B cell (primary cell): ENCODE results near the gene KIAA0319L. TPM values are rescaled to one million over a fixed set of nuclear protein-coding genes. Genes with fewer than 3 reads are reported as not detected.

Source experiments
- ATAC-seq: fragments of 200-7000 bp; cut with Tn5 transposase; one replicate; pipeline ENCODE4 v1.10.0; 2021; ENCODE audit warnings: low read depth, mild to moderate bottlenecking, moderate number of reproducible peaks, moderate library complexity
- CTCF ChIA-PET: fragments of 350-600 bp; sonication (Branson Sonifier 250); formaldehyde crosslinking; loops from one replicate; lab custom pipeline; 2021; ENCODE audit warnings: antibody characterized with exemption, inconsistent platforms; lab: Charles Lee
- POLR2A ChIA-PET: fragments of 350-600 bp; sonication (Branson Sonifier 250); formaldehyde crosslinking; loops from one replicate; lab custom pipeline; 2021; ENCODE audit warnings: antibody characterized with exemption; lab: Charles Lee
- DNase-seq: peaks from one replicate; pipeline ENCODE4 v3.0.0; 2013
- H2AFZ ChIP-seq: 2 replicates; pipeline ENCODE4 v1.6.1; 2012; ENCODE audit warnings: mild to moderate bottlenecking, low read depth, low read length; ENCODE audit not compliant: insufficient read depth, poor library complexity, severe bottlenecking
- H3K27ac ChIP-seq, 2 donors: 1 replicate in 1 of 2; 2 replicates in 1 of 2; pipeline ENCODE4 v1.5.1; 2012 to 2013; ENCODE audit warnings: low read length in 2 of 2, mild to moderate bottlenecking in 2 of 2, moderate library complexity in 1 of 2
- H3K27me3 ChIP-seq, 4 experiments: fragments of 200-600 bp in 1 of 4; sonication (generic) in 1 of 4; replicated peaks in 1 of 4; 1 replicate in 2 of 4; 2 replicates in 2 of 4; pipeline versions ENCODE4 v1.6.1 to v1.7.0; 2013 to 2016; ENCODE audit warnings: low read length in 3 of 4, mild to moderate bottlenecking in 2 of 4, mixed read lengths in 1 of 4, moderate library complexity in 1 of 4; ENCODE audit not compliant: insufficient read depth in 4 of 4, control insufficient read depth in 3 of 4; ENCODE audit errors: control extremely low read depth in 1 of 4
- H3K36me3 ChIP-seq, 2 experiments: replicated peaks in 1 of 2; 1 replicate in 1 of 2; 2 replicates in 1 of 2; pipeline versions ENCODE4 v1.6.1 to v1.7.1; 2013; ENCODE audit warnings: low read length in 1 of 2; ENCODE audit not compliant: insufficient read depth in 2 of 2, control insufficient read depth in 1 of 2; ENCODE audit errors: control extremely low read depth in 1 of 2, extremely low read depth in 1 of 2
- H3K4me1 ChIP-seq, 2 donors: fragments of 200-600 bp in 1 of 2; sonication (generic) in 1 of 2; 1 replicate in 1 of 2; 2 replicates in 1 of 2; pipeline versions ENCODE4 v1.5.1 to v1.6.1; 2013 to 2017; ENCODE audit warnings: low read length in 2 of 2; ENCODE audit not compliant: control insufficient read depth in 2 of 2, insufficient read depth in 2 of 2
- H3K4me2 ChIP-seq: replicated peaks from 2 replicates; pipeline ENCODE3; 2012; ENCODE audit warnings: mild to moderate bottlenecking, low read depth, low read length; ENCODE audit not compliant: poor library complexity, severe bottlenecking
- H3K4me3 ChIP-seq, 5 experiments: fragments of 200-600 bp in 1 of 5; sonication (generic) in 1 of 5; 1 replicate in 3 of 5; 2 replicates in 2 of 5; pipeline versions ENCODE4 v1.5.1 to v1.7.0; 2011 to 2016; ENCODE audit warnings: low read length in 4 of 5, mild to moderate bottlenecking in 4 of 5, low read depth in 2 of 5, control low read depth in 1 of 5, moderate library complexity in 1 of 5; ENCODE audit not compliant: insufficient read depth in 1 of 5; ENCODE audit errors: control extremely low read depth in 1 of 5, extremely low read depth in 1 of 5
- H3K79me2 ChIP-seq: fragments of 200-600 bp; sonication (generic); one replicate; pipeline ENCODE4 v1.6.0; 2016; ENCODE audit warnings: low read length; ENCODE audit not compliant: control insufficient read depth, insufficient read depth
- H3K9ac ChIP-seq: fragments of 200-600 bp; sonication (generic); 2 replicates; pipeline ENCODE4 v1.6.1; 2017; ENCODE audit warnings: mild to moderate bottlenecking, low read length, moderate library complexity
- H3K9me3 ChIP-seq, 3 donors: one replicate each; pipeline versions ENCODE4 v1.6.1 to v1.7.1; 2013; ENCODE audit warnings: low read length in 2 of 3; ENCODE audit not compliant: control insufficient read depth in 2 of 3, insufficient read depth in 1 of 3; ENCODE audit errors: control extremely low read depth in 1 of 3
- H4K20me1 ChIP-seq: 2 replicates; pipeline ENCODE4 v1.6.0; 2012; ENCODE audit warnings: mild to moderate bottlenecking, low read length; ENCODE audit not compliant: insufficient read depth, control insufficient read depth, poor library complexity, severe bottlenecking
- H3K27ac Mint-ChIP-seq: one replicate; pipeline ENCODE4 v1.8.0; 2021; ENCODE audit warnings: mixed read lengths
- H3K27me3 Mint-ChIP-seq: one replicate; pipeline ENCODE4 v1.8.0; 2021; ENCODE audit warnings: mixed read lengths
- H3K4me1 Mint-ChIP-seq: one replicate; pipeline ENCODE4 v1.8.0; 2021; ENCODE audit warnings: mixed read lengths
- H3K4me3 Mint-ChIP-seq: one replicate; pipeline ENCODE4 v1.8.0; 2021; ENCODE audit warnings: mixed read lengths
- H3K9me3 Mint-ChIP-seq: one replicate; pipeline ENCODE4 v1.8.0; 2022; ENCODE audit warnings: mixed read lengths; ENCODE audit not compliant: insufficient read depth
- CTCF ChIP-seq: fragments of 200-600 bp; IDR thresholded peaks from one replicate; pipeline ENCODE4 v1.8.0; 2022; ENCODE audit warnings: antibody characterized with exemption, mild to moderate bottlenecking
- EZH2 ChIP-seq: IDR thresholded peaks from 2 replicates; pipeline ENCODE4 v1.6.1; 2012; ENCODE audit warnings: borderline replicate concordance, low read depth, mild to moderate bottlenecking, moderate library complexity, low read length; ENCODE audit not compliant: insufficient read depth, poor library complexity, severe bottlenecking
- WGBS: methylation state at CpG from one replicate; pipeline ENCODE4 v1.1.5; 2013; ENCODE audit warnings: missing lambda C conversion rate; ENCODE audit not compliant: insufficient coverage; 5-methylcytosine and 5-hydroxymethylcytosine counted together
- intact Hi-C: fragments of 100-400 bp; cut with micrococcal nuclease; formaldehyde crosslinking; loops from one replicate; pipeline ENCODE4 v1.10.0; 2022
- polyA plus RNA-seq: library from polyadenylated mRNA; depleted of rRNA; stranded (reverse); fragments of >200 nt; gene quantifications from 2 replicates; pipeline ENCODE4 v1.2.3, GENCODE V29; 2012
- total RNA-seq, 2 donors: library from RNA; stranded (reverse); fragments of 120-200 nt in 1 of 2; gene quantifications; 1 replicate in 1 of 2; 2 replicates in 1 of 2; pipeline versions ENCODE4 v1.2.3 to v1.2.4, GENCODE V29; 2013 to 2022

KIAA0319L gene
- total and polyA plus RNA-seq, 2 donors (not counting 1 experiment from before 2014, with no cell fraction given): 35.9 to 78.1 TPM

DNA sequence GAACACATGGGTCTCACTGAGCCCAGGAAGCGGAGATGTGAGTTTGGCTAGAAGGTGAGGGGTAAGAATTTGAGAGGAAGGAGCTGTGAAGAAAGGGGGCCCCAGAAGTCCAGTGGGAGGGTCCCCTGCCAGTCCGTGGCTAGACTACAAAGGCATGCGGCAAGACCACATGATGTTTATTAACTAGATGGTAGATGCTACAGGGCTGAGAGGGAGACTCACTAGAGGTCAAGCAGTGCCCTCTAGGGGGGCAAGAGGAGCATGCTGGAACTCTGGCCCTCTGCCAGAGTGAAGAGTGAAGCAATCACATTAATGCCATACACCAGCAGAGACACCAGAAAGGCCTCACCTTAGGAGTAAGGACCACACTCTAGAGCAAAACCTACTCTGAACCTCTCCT lies 12.2 kb downstream of the KIAA0319L start:
- peak; percentile 29 for DNase-seq
- ChIA-PET POLR2A (no interaction called here), CTCF (interaction anchor here (0.6 to 2.0 kb wide), 3 partner anchors 20 to 125 kb away, joined by 4 to 15 read pairs (median 4); no protein-coding TSS in a partner anchor)
- no peak overlapping the region for H3K9ac ChIP-seq
- no peak overlapping the region for H2AFZ ChIP-seq
- peaks cover 78% of the 10 kb centered on the region for H3K79me2 ChIP-seq
- H3K27me3 ChIP-seq: no peaks in the 10 kb centered on the region
- H3K4me3 Mint-ChIP-seq: no peak overlapping the region
- no peaks in the 10 kb centered on the region for H3K9me3 Mint-ChIP-seq
- H3K9me3 ChIP-seq: no peaks in the 10 kb centered on the region
- no peaks in the 10 kb centered on the region for H3K27me3 Mint-ChIP-seq
- peaks cover 13% of the 10 kb centered on the region for H4K20me1 ChIP-seq
- H3K4me1 Mint-ChIP-seq: peaks cover 28% of the 10 kb centered on the region
- 77% methylated on average over 3 of the region's 3 CpGs for WGBS
- no peak overlapping the region for H3K27ac Mint-ChIP-seq
- no peak overlapping the region for H3K27ac ChIP-seq
- H3K4me1 ChIP-seq: peaks cover 3 to 5% of the 10 kb centered on the region in 2 donors
- no peak overlapping the region for H3K4me2 ChIP-seq
- peaks cover 2 to 25% of the 10 kb centered on the region in 2 experiments for H3K36me3 ChIP-seq
- intact Hi-C loops: no loop called here
- H3K4me3 ChIP-seq: no peak overlapping the region
- TF ChIP-seq CTCF (no peak), EZH2 (no peak)
- ATAC-seq: no peak

DNA sequence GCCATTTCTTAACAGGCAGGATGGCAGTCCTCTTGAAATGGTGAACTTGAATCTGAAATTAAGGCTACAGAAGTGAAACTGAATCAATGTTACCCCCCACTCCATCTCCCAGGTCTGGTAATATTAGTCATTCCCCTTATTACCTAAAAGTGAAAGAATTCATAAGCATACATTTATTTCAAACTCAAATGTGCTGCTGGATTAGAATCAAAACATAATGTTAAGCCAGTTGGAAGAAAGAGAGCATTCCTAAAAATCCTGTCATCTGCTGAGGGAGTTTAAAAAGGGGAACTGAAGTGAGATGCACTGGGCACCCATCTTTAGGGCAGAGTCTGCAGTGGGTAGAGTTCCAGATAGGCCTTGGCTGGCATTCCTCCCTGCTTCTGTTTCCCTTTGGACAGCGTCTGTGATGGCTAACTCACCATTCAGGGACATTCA lies 17.4 kb downstream of the KIAA0319L start:
- no peaks in the 10 kb centered on the region for H3K9me3 Mint-ChIP-seq
- peaks cover 3 to 10% of the 10 kb centered on the region in 2 experiments for H3K36me3 ChIP-seq
- no peak overlapping the region for H3K4me3 Mint-ChIP-seq
- peaks cover 86% of the 10 kb centered on the region for H3K79me2 ChIP-seq
- no peak overlapping the region for H3K9ac ChIP-seq
- H3K4me2 ChIP-seq: no peak overlapping the region
- H3K9me3 ChIP-seq: no peaks in the 10 kb centered on the region
- peaks cover 13% of the 10 kb centered on the region for H4K20me1 ChIP-seq
- ChIA-PET CTCF (no interaction called here), POLR2A (no interaction called here)
- H3K27ac Mint-ChIP-seq: peak overlapping the region; percentile 78
- ATAC-seq (no peak), DNase-seq (peak; percentile 31)
- H2AFZ ChIP-seq: peak overlapping the region; percentile 38
- peak overlapping the region; percentile 35 to 66 for H3K27ac ChIP-seq
- no peaks in the 10 kb centered on the region for H3K27me3 Mint-ChIP-seq
- no CpG with 5 or more reads among the region's 1 CpG for WGBS
- H3K4me1 Mint-ChIP-seq: peaks cover 33% of the 10 kb centered on the region
- TF ChIP-seq EZH2 (no peak), CTCF (no peak)
- no peaks in the 10 kb centered on the region for H3K27me3 ChIP-seq
- intact Hi-C loops: no loop called here
- H3K4me1 ChIP-seq: peaks cover 14 to 18% of the 10 kb centered on the region in 2 donors
- H3K4me3 ChIP-seq: no peak overlapping the region
